ENCODE measurements around the gene BRSK2. TPM values are rescaled to one million over a fixed set of nuclear protein-coding genes. Genes with fewer than 3 reads are reported as not detected.

Gene BRSK2
- total and polyA plus RNA-seq, 4 donors: 0.35 to 0.56 (median 0.52) TPM

DNA sequence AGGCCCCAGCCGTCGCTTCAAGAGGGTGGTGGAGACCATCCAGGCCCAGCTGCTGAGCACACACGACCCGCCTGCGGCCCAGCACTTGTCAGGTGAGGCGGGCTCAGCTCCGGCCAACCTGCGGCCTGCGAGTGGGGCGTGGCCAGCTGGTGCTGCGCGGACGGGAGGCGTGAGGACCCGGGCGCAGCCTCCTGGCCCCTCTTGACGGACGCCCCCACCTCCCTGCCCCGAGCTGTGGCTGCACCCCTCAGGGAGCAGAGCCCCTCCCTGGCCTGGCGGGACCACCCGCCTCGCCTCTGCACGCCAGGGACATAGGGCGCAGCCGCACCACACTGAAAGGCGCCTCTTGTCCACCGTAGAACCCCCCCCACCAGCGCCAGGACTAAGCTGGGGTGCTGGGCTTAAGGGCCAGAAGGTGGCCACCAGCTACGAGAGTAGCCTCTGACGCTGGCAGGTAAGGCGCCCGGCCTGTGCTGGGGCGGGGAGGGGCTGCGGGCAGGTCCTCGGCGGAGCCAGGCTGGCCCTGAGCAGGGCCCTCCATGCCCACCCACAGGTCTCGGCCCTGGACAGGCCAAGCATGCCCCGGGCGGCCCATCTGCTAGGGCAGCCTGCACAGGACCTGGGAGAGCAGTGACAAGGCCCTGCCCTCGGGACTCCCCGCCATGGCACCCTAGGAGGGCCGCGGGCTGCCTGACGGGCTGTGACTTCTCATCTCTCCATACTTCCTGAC, 67.0 kb downstream of the BRSK2 start:
- ATAC-seq (ENCODE audit: insufficient read depth, low FRiP score) (no peak), DNase-seq (no peak)
- TF ChIP-seq, protein P1, sequence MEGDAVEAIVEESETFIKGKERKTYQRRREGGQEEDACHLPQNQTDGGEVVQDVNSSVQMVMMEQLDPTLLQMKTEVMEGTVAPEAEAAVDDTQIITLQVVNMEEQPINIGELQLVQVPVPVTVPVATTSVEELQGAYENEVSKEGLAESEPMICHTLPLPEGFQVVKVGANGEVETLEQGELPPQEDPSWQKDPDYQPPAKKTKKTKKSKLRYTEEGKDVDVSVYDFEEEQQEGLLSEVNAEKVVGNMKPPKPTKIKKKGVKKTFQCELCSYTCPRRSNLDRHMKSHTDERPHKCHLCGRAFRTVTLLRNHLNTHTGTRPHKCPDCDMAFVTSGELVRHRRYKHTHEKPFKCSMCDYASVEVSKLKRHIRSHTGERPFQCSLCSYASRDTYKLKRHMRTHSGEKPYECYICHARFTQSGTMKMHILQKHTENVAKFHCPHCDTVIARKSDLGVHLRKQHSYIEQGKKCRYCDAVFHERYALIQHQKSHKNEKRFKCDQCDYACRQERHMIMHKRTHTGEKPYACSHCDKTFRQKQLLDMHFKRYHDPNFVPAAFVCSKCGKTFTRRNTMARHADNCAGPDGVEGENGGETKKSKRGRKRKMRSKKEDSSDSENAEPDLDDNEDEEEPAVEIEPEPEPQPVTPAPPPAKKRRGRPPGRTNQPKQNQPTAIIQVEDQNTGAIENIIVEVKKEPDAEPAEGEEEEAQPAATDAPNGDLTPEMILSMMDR (IDR thresholded peaks at IDR 0.05; ENCODE audit: control extremely low read depth, extremely low read depth): no peak
- Histone ChIP-seq H3K27me3 (ENCODE audit: control insufficient read depth in 3 of 3, insufficient read depth in 3 of 3, low read length in 2 of 3) (no peaks in the 10 kb centered on the region), H3K27ac (ENCODE audit: low read depth in 1 of 2, low read length in 1 of 2) (no peak overlapping the region), H3K9ac (ENCODE audit: insufficient read depth in 1 of 2, low read length in 2 of 2) (no peak overlapping the region), H3K4me1 (ENCODE audit: control insufficient read depth in 5 of 5, insufficient read depth in 5 of 5, low read length in 5 of 5) (peaks cover 0 to 24% (median 12%) of the 10 kb centered on the region in 5 donors), H3K9me3 (ENCODE audit: control insufficient read depth in 4 of 4, insufficient read depth in 3 of 4, low read length in 3 of 4) (peaks cover 0 to 3% (median 0%) of the 10 kb centered on the region in 4 donors), H3K36me3 (ENCODE audit: control insufficient read depth in 4 of 4, insufficient read depth in 4 of 4, low read length in 4 of 4) (no peaks in the 10 kb centered on the region), H3K4me3 (no peak overlapping the region)
- 81 to 93% methylated on average over 43 to 44 of the region's 44 CpGs for WGBS, 2 donors

DNA sequence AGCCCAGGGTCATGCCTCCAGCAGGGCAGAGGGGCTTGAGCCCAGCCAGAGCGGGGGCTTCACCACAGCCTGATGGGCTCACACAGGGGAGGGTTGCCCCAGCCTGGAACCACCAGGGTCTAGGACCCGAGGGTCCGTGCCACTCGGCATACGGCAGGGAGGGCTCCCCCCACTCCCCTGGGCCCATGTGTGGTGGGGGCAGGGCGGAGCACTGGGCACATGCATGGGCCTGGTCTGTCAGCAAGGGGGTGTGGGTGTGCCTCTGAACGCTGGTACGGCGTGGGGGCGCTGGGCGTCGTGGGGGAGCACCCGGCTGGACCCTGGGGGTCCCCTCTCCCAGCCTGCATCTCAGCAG, 67.6 kb downstream of the BRSK2 start:
- Histone ChIP-seq H3K9me3 (ENCODE audit: control insufficient read depth in 4 of 4, insufficient read depth in 3 of 4, low read length in 3 of 4) (peaks cover 0 to 3% (median 0%) of the 10 kb centered on the region in 4 donors), H3K27ac (ENCODE audit: low read depth in 1 of 2, low read length in 1 of 2) (no peak overlapping the region), H3K27me3 (ENCODE audit: control insufficient read depth in 3 of 3, insufficient read depth in 3 of 3, low read length in 2 of 3) (no peaks in the 10 kb centered on the region), H3K4me3 (no peak overlapping the region), H3K9ac (ENCODE audit: insufficient read depth in 1 of 2, low read length in 2 of 2) (no peak overlapping the region), H3K4me1 (ENCODE audit: control insufficient read depth in 5 of 5, insufficient read depth in 5 of 5, low read length in 5 of 5) (peaks cover 0 to 24% (median 12%) of the 10 kb centered on the region in 5 donors), H3K36me3 (ENCODE audit: control insufficient read depth in 4 of 4, insufficient read depth in 4 of 4, low read length in 4 of 4) (no peaks in the 10 kb centered on the region)
- DNase-seq (no peak), ATAC-seq (ENCODE audit: insufficient read depth, low FRiP score) (no peak)
- 81 to 88% methylated on average over 13 of the region's 13 CpGs for WGBS, 2 donors
- TF ChIP-seq, protein P1 (IDR thresholded peaks at IDR 0.05; ENCODE audit: control extremely low read depth, extremely low read depth): no peak

DNA sequence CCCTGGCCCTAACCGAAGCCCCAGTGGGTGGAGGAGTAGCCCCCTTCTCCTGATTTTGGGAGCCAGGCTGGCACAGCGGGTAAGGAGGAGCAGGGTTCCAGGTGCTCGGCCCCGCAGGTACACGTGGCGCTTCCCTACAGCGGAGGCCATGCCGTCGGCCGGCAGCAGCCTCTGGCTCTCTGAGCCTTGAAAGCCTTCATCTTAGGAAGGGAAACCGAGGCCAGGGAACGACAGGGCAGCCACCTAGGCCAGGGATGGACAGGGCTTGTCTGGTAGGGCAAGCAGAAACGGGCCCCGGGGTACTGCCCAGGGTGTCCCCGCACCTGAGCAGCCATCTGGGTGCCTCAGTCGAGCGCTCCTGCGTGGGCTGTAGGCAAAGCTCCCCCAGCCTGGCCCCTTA, 68.1 kb downstream of the BRSK2 start:
- Histone ChIP-seq H3K27ac (ENCODE audit: low read depth in 1 of 2, low read length in 1 of 2) (no peak overlapping the region), H3K27me3 (ENCODE audit: control insufficient read depth in 3 of 3, insufficient read depth in 3 of 3, low read length in 2 of 3) (no peaks in the 10 kb centered on the region), H3K4me1 (ENCODE audit: control insufficient read depth in 5 of 5, insufficient read depth in 5 of 5, low read length in 5 of 5) (peaks cover 0 to 24% (median 12%) of the 10 kb centered on the region in 5 donors), H3K9ac (ENCODE audit: insufficient read depth in 1 of 2, low read length in 2 of 2) (no peak overlapping the region), H3K36me3 (ENCODE audit: control insufficient read depth in 4 of 4, insufficient read depth in 4 of 4, low read length in 4 of 4) (no peaks in the 10 kb centered on the region), H3K9me3 (ENCODE audit: control insufficient read depth in 4 of 4, insufficient read depth in 3 of 4, low read length in 3 of 4) (peaks cover 0 to 3% (median 0%) of the 10 kb centered on the region in 4 donors), H3K4me3 (no peak overlapping the region)
- DNase-seq (no peak), ATAC-seq (ENCODE audit: insufficient read depth, low FRiP score) (no peak)
- WGBS, 2 donors: 86 to 94% methylated on average over 17 to 18 of the region's 18 CpGs
- TF ChIP-seq, protein P1 (IDR thresholded peaks at IDR 0.05; ENCODE audit: control extremely low read depth, extremely low read depth): no peak

Measured in lung (tissue), 12 donors.